Fibroblast of skin of scalp (primary cell): Measurements from ENCODE around the gene AP3B1.

Experiments
- DNase-seq: peaks from one replicate; pipeline ENCODE4 v3.0.0-alpha.2; 2013

The AP3B1 gene

GRCh38 chr5:77960305-77960704, 334.2 kb downstream of the AP3B1 start:
- DNase-seq, result no peak

GRCh38 chr5:77958642-77959330, 335.7 kb downstream of the AP3B1 start:
- no peak for DNase-seq

DNA sequence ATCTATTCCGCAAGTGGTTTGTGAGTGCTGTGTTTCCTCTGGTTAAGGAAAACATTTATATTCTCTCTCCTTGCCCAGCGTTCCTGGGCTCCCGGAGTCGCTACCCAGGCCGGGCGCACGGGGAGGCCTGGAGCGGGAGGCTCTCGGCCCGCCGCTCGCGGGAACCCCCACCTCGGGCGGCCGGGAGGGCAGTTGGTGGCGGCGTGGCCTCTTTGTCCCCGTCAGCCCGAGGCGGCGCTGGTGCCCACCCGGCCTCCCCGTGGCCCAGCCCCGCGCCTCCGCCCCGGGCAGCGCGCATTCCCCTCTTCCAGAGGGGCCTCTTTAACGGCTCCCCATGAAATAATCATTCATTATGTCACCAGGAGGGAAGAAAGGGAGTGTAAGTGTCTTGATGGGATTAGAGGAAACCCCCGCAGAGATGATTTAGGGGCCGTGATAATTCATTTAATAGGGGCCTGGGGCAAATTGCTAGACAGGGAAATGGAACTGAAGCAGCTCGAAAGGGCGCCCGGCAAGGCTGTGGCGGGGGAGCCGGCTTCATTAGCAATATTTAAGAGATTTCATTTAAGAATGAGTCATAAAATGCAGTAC, 336.5 kb downstream of the AP3B1 start:
- DNase-seq, result no peak

- DNase-seq, result no peak
Measured at GRCh38 chr5:77957516-77957915, 337.0 kb downstream of the AP3B1 start.

DNA sequence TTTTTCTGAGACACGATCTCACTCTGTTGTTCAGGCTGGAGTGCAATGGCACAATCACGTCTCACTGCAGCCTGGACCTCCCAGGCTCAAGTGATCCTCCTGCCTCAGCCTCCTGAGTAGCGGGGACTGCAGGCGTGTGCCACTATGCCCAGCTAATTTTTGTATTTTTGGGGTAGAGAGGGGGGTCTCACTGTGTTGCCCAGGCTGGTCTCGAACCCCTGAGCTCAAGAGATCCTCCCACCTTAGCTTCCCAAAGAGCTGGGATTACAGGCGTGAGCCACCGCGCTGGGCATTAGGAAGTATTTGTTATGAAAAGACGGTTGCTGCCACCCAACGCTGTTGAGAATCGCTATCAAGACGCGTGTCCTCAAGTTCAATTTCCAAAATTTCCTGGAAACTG, 337.4 kb downstream of the AP3B1 start:
- DNase-seq, result no peak

DNA sequence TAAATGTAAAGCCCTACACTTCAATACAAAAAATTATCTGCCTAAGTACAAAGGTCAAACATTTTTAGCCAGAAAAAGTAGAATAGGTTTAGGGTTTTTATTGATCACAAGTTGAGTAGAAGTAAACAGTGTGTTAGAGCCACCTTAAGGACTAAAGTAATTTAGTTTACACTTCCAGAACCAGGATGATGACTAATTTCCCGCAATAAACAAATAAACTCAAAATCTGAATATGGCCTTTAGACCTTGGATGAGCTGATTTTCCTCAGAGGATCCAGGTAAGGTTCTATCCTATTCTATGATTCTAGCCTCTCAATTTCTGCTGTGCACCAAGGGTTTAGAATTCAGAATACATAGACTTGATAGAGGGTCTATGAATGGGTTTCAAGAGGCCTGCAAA, 338.9 kb downstream of the AP3B1 start:
- no peak for DNase-seq

GRCh38 chr5:77953374-77953773, 341.1 kb downstream of the AP3B1 start:
- DNase-seq, result no peak

DNA sequence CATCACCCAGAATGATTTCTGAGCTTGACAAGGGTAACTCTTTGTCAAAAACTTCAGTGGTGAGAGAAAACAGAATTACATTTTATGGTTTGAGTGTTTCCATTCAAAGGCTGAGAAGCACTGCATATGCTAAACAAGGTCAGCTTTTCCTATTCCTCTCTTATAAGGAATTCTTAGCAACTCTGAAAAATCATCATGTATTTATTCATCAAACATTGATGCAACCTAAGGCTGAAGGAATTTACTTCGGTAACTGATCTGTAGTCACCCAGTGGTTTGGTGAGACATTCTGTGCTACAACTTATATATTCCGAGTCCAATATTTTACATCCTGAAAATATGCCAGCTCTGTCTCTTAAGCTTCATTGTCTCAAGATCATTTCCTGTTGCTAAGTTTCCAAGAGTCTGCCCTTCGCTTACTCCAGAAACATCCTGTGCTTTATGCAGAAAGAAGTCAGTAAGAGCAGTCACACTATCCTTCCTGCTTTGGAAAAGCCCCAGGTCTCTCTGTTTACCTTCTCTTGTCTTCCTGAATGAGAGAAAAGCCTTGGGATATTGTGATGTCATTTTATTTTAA, 341.8 kb downstream of the AP3B1 start:
- peak; percentile 24 for DNase-seq
